ENCODE results near the gene NOX3.

The NOX3 gene

GRCh38 chr6:155429321-155429893, 26.2 kb downstream of the NOX3 start:
- Mint-ChIP-seq H3K27me3 (no peaks in the 10 kb centered on the region), H3K4me3 (no peak overlapping the region), H3K27ac (no peak overlapping the region), H3K4me1 (peaks cover 21% of the 10 kb centered on the region), H3K9me3 (peaks cover 5 to 14% of the 10 kb centered on the region in 2 donors)
- DNase-seq (no peak), ATAC-seq (no peak)

DNA sequence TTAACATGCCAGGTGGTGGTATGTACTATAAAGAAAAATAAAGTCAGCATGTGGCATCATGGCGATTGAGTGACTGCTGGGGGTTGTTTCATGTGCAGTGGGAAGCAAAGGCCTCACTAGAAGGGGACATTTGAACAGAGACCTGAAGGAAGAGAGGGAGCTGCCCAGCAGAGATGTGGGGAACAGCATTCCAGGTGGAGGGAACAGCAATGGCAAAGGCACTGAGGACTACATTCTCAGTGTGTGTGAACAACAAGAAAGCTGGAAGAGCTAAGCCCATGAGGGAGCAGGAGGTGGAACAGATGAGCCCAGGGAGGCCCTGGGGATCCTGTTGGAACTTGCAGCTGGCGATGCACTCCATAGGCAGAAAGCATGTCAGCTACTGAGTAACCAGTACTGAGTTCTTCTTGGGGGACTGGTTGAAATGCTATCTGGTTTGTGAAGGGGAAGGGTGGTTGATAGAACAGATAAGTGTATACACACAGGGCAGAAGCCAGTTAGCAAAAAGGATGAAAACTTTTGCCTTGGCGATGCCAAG, 29.2 kb downstream of the NOX3 start:
- Mint-ChIP-seq H3K27ac (peak overlapping the region in 1 of 2 donors; percentile 2), H3K4me1 (peaks cover 21% of the 10 kb centered on the region), H3K4me3 (no peak overlapping the region), H3K27me3 (no peaks in the 10 kb centered on the region), H3K9me3 (peaks cover 0 to 7% of the 10 kb centered on the region in 2 donors)
- ATAC-seq (no peak), DNase-seq (no peak)

DNA sequence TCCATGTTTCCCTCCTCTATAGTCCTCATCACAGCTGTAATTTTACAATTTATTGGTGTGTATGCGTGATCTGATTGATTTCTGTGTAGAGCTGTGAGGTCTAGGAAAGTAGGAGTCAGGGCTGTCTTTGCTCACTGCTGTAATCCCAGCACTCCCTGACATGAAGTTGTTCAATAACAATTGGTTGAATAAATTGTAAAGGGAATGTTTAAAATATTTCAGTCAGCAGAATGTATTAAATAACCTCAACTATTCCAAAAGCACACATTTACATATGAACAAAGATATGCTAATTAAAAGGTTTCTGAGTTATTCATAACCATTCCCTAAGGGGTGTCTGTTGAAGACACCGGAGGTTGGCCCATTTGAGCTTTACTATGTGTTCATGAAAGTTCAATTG, 31.5 kb downstream of the NOX3 start:
- no peak overlapping the region for H3K4me3 Mint-ChIP-seq
- DNase-seq (no peak), ATAC-seq (no peak)
- peaks cover 0 to 7% of the 10 kb centered on the region in 2 donors for H3K9me3 Mint-ChIP-seq
- H3K27ac Mint-ChIP-seq: no peak overlapping the region
- no peaks in the 10 kb centered on the region for H3K27me3 Mint-ChIP-seq
- H3K4me1 Mint-ChIP-seq: peaks cover 29% of the 10 kb centered on the region

DNA sequence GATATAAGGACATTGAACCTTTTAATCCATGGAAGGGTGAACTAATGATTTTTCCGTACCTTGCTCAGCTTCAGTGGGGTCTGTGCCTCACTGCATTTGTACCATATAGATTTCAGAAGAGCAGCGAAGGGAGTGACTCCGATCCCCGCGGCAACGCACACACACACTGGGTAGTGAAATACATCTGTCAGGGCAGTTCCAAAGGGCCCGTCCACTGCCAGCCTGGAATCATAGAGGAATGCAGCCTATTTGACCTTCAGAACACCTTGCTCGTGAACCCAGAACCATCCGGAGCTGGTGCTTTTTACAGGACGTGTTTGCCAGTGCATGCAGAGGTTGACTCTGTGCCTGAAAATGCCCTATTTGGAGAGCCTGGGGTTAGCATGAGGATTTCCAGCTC, 33.0 kb downstream of the NOX3 start:
- H3K9me3 Mint-ChIP-seq: peaks cover 0 to 7% of the 10 kb centered on the region in 2 donors
- no peak for ATAC-seq
- peaks cover 43% of the 10 kb centered on the region for H3K4me1 Mint-ChIP-seq
- DNase-seq: no peak
- no peaks in the 10 kb centered on the region for H3K27me3 Mint-ChIP-seq
- H3K27ac Mint-ChIP-seq: no peak overlapping the region
- no peak overlapping the region for H3K4me3 Mint-ChIP-seq

GRCh38 chr6:155420492-155420891, 35.1 kb downstream of the NOX3 start:
- Mint-ChIP-seq H3K9me3 (no peaks in the 10 kb centered on the region), H3K27ac (peak overlapping the region in 1 of 2 donors; percentile 86), H3K4me1 (peaks cover 52% of the 10 kb centered on the region), H3K27me3 (no peaks in the 10 kb centered on the region), H3K4me3 (no peak overlapping the region)
- DNase-seq (no peak), ATAC-seq (no peak)

DNA sequence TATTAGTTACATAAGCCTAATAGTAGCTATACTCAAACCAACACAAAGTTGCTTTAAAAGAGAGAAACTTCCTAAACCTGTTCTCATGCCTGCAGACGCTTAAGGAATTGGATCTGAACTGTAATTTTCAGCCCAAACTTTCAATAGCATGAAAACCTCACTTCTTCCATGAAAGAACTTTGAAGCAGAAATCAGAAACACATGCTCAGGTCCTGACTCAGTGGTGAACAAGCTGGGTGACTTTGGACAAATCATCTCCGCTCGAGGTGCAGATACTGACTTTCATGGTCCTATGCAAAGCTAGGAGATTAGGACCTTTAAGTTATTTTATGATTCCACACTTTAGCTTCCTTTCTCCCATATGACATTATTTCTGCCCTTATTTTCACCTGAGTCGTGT, 36.5 kb downstream of the NOX3 start:
- H3K4me3 Mint-ChIP-seq: peak overlapping the region; percentile 74 to 84
- H3K9me3 Mint-ChIP-seq: no peaks in the 10 kb centered on the region
- peaks cover 52% of the 10 kb centered on the region for H3K4me1 Mint-ChIP-seq
- H3K27me3 Mint-ChIP-seq: no peaks in the 10 kb centered on the region
- peak overlapping the region; percentile 99 to 100 for H3K27ac Mint-ChIP-seq
- DNase-seq (no peak), ATAC-seq (no peak)

DNA sequence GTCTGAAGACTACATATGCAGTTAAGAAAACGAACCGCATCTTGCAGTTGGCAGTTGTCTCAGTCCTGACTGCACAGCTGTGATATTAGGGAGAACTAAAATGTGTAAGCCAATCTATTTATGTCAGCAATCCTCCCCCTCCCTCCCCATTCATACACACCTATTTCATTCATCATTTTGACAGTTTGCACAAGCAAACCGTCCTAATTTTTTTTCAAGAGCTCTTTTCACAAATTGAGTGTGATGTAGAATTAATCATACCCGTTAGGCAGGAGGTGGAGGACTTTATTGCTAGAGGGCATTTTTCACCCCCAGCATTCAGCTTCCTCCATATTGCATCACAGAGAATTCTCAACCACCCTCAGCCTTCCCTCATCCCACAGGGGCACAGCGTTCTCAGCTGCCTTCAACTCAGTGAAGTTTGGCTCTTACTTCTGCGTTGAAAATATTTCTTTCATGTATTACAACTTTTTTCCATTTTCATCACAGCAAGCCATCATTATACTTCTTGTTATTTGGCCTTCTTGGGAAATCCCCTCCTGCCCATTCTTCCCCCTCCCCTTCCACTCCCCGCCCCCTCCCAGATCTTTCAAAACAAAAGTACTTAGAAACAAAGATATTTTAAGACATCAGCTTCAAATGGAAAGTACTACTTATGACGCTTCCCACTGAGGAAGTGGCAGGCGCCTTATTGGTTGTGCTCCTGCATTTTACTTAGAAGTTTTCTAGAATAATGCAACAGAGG, 37.5 kb downstream of the NOX3 start:
- Mint-ChIP-seq H3K4me1 (peaks cover 47% of the 10 kb centered on the region), H3K27ac (peak overlapping the region; percentile 99 to 100), H3K9me3 (no peaks in the 10 kb centered on the region), H3K27me3 (no peaks in the 10 kb centered on the region), H3K4me3 (peak overlapping the region; percentile 74 to 84)
- ATAC-seq (peak; percentile 84), DNase-seq (peak; percentile 50 to 64)

- H3K27ac Mint-ChIP-seq: peak overlapping the region; percentile 99 to 100
- DNase-seq: no peak
- H3K4me3 Mint-ChIP-seq: peak overlapping the region; percentile 74 to 84
- no peak for ATAC-seq
- H3K4me1 Mint-ChIP-seq: peaks cover 47% of the 10 kb centered on the region
- H3K27me3 Mint-ChIP-seq: no peaks in the 10 kb centered on the region
- no peaks in the 10 kb centered on the region for H3K9me3 Mint-ChIP-seq
These were observed 38.2 kb downstream of the NOX3 start for GRCh38 chr6:155417454-155417853.

GRCh38 chr6:155415953-155416352, 39.7 kb downstream of the NOX3 start:
- H3K4me3 Mint-ChIP-seq: no peak overlapping the region
- DNase-seq (no peak), ATAC-seq (no peak)
- H3K9me3 Mint-ChIP-seq: no peaks in the 10 kb centered on the region
- H3K27me3 Mint-ChIP-seq: no peaks in the 10 kb centered on the region
- peaks cover 47% of the 10 kb centered on the region for H3K4me1 Mint-ChIP-seq
- H3K27ac Mint-ChIP-seq: peak overlapping the region in 1 of 2 donors; percentile 74

DNA sequence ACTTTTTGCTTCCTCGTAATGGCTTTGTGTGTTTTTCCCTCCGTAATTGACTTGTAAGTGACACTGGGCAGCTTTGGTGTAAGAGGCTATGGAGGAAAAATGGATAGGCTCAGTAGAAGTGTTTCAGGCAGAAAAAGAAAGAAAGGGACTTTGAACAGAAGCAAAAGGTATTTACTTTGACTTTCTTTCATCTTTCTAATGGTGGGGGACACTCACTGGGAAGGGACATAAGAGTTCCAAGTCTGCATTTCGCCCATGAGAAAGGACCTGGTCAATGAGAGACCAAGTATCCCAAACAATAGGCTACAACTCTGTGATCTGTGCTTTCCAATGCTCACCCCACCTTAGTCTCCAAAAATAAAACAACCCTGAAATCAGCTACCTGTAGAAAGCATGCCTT, 41.6 kb downstream of the NOX3 start:
- Mint-ChIP-seq H3K4me3 (no peak overlapping the region), H3K27ac (peak overlapping the region in 1 of 2 donors; percentile 8), H3K9me3 (no peaks in the 10 kb centered on the region), H3K27me3 (no peaks in the 10 kb centered on the region), H3K4me1 (peaks cover 31% of the 10 kb centered on the region)
- ATAC-seq (no peak), DNase-seq (no peak)

GRCh38 chr6:155412335-155412734, 43.3 kb downstream of the NOX3 start:
- H3K27ac Mint-ChIP-seq: peak overlapping the region in 1 of 2 donors; percentile 60
- ATAC-seq (no peak), DNase-seq (no peak)
- H3K4me3 Mint-ChIP-seq: no peak overlapping the region
- no peaks in the 10 kb centered on the region for H3K27me3 Mint-ChIP-seq
- peaks cover 14% of the 10 kb centered on the region for H3K4me1 Mint-ChIP-seq
- no peaks in the 10 kb centered on the region for H3K9me3 Mint-ChIP-seq

DNA sequence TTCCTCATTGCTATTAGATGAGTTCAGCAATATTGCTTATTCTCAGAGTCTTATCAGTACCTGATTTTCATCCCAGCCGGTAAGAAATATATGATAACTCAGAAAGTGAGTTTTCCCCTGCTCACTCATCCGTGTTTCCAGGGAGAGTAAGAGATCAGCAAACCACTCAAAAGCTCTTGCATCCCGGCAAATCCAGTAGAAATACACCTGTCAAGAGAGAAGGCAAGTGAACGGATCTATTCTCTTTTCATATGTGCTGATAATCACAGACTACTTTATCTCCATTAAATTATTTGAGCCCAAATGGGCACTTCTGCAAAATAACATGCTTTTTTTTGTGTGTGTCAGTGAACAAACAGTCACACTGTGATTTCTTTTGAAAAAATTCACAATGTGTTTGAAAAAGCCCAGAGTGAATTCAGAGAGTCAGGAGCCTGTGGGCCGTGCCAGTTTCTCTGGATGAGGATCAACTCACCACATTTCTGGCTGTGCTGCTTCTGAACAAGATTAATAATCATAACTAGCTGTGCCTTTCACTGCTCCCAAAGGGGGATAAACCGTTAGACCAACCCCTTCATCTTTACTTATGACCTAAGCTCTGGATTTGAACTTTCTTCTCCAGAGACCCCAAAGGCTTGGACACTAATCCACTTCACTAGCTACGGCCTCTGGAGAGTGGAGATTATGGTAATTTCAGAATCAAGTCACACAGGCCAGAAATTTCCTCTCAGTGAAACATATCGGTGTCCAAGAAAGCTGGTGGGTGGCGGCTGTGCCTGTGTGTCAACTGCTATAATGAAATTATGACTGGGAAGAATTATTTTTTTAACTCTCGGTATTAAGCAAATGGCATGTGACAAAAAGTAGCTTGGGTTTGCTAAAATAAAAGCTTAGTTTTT, 44.2 kb downstream of the NOX3 start:
- DNase-seq: no peak
- no peaks in the 10 kb centered on the region for H3K9me3 Mint-ChIP-seq
- no peak overlapping the region for H3K27ac Mint-ChIP-seq
- H3K27me3 Mint-ChIP-seq: no peaks in the 10 kb centered on the region
- ATAC-seq: no peak
- H3K4me3 Mint-ChIP-seq: no peak overlapping the region
- H3K4me1 Mint-ChIP-seq: peaks cover 8% of the 10 kb centered on the region

DNA sequence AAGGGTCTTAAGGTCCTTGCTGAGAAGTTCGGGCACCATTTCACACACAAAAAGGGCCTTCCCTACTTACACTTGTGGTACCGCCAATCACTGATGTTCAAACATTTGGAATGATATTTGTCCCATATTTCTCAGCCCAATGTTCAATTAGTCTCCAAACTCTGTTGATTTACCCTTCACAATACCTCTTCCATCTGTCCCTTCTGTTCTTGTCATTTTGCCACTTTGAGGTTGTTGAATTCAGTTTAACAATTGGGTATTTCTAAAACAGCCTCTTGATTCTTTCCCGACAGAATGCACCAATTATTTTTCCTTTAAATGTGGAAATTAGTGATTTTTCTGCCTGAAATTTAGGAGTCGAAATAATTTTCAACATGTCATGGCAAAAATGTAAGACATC, 46.2 kb downstream of the NOX3 start:
- no peak for DNase-seq
- Mint-ChIP-seq H3K9me3 (no peaks in the 10 kb centered on the region), H3K4me1 (no peaks in the 10 kb centered on the region), H3K27me3 (peaks cover 6% of the 10 kb centered on the region), H3K4me3 (no peak overlapping the region), H3K27ac (no peak overlapping the region)
- no peak for ATAC-seq

GRCh38 chr6:155408981-155409380, 46.7 kb downstream of the NOX3 start:
- Mint-ChIP-seq H3K9me3 (no peaks in the 10 kb centered on the region), H3K27ac (no peak overlapping the region)
- no peak for ATAC-seq

GRCh38 chr6:155408231-155408630, 47.4 kb downstream of the NOX3 start:
- Mint-ChIP-seq H3K4me1 (no peaks in the 10 kb centered on the region), H3K27me3 (peaks cover 6% of the 10 kb centered on the region), H3K4me3 (no peak overlapping the region), H3K9me3 (no peaks in the 10 kb centered on the region), H3K27ac (peak overlapping the region in 1 of 2 donors; percentile 88)
- ATAC-seq: no peak
- DNase-seq: no peak

More at GRCh38 chr6:155408981-155409380, 46.7 kb downstream of the NOX3 start:
- no peak for DNase-seq
- H3K4me3 Mint-ChIP-seq: no peak overlapping the region
- peaks cover 6% of the 10 kb centered on the region for H3K27me3 Mint-ChIP-seq
- H3K4me1 Mint-ChIP-seq: no peaks in the 10 kb centered on the region

All from stimulated activated naive CD8-positive, alpha-beta T cell treated with anti-CD3 and anti-CD28 coated beads, Interleukin-15, amount 100 ng/mL, for 72 hours (primary cell).